HG02852 (cell line): Measurements from ENCODE around the gene FKBP2.

Source experiments
- ATAC-seq: cut with Tn5 transposase; IDR thresholded peaks from one replicate; pipeline ENCODE4 v1.9.1; 2021; ENCODE audit warnings: mild to moderate bottlenecking, moderate library complexity; ENCODE audit not compliant: unreplicated experiment

FKBP2 gene

GRCh38 chr11:64232182-64232966 is 8.5 kb upstream of the FKBP2 start:
- ATAC-seq, result no peak

GRCh38 chr11:64232967-64233315 is 8.0 kb upstream of the FKBP2 start:
- no peak for ATAC-seq

- ATAC-seq, result peak; percentile 32
Measured at GRCh38 chr11:64233913-64234586, 6.8 kb upstream of the FKBP2 start, which contains the start of gene VEGFB. Gene VEGFB, plus strand, starts transcription at chr11:64234584. Its CDS starts 250 bp downstream, at chr11:64234834.

- peak; percentile 24 for ATAC-seq
Measured at GRCh38 chr11:64234647-64235379, 6.1 kb upstream of the FKBP2 start.

- no peak for ATAC-seq
Measured at GRCh38 chr11:64235437-64236161, 5.3 kb upstream of the FKBP2 start.

GRCh38 chr11:64237484-64237951 is 3.4 kb upstream of the FKBP2 start:
- ATAC-seq, result no peak

GRCh38 chr11:64238076-64238475 is 2.8 kb upstream of the FKBP2 start:
- no peak for ATAC-seq

GRCh38 chr11:64238999-64239398 is 1.9 kb upstream of the FKBP2 start:
- ATAC-seq, result no peak

GRCh38 chr11:64239662-64240434 is 1.0 kb upstream of the FKBP2 start:
- no peak for ATAC-seq

GRCh38 chr11:64241241-64241490 is 271 bp downstream of the FKBP2 start:
- peak; percentile 62 for ATAC-seq

GRCh38 chr11:64241491-64242374 is 838 bp downstream of the FKBP2 start:
- ATAC-seq, result peak; percentile 58

- ATAC-seq, result no peak
Measured at GRCh38 chr11:64243236-64243854, 2.5 kb downstream of the FKBP2 start.

GRCh38 chr11:64244107-64244506 is 3.2 kb downstream of the FKBP2 start:
- no peak for ATAC-seq

- no peak for ATAC-seq
Measured at GRCh38 chr11:64244966-64245365, 4.1 kb downstream of the FKBP2 start.

GRCh38 chr11:64245401-64245796 is 4.5 kb downstream of the FKBP2 start:
- no peak for ATAC-seq

GRCh38 chr11:64245797-64246620 is 5.1 kb downstream of the FKBP2 start:
- ATAC-seq, result no peak

GRCh38 chr11:64246621-64246870 is 5.7 kb downstream of the FKBP2 start:
- peak; percentile 0 for ATAC-seq
